Activated gamma-delta T cell treated with Interleukin-2 at 50 U/mL for 16 hours (primary cell): Measurements from ENCODE around the gene SNED1.

Source experiments
- DNase-seq: peaks from one replicate; pipeline ENCODE4 v3.0.0-alpha.2; 2020

Gene SNED1

GRCh38 chr2:241050624-241051577 lies 52.5 kb downstream of the SNED1 start:
- no peak for DNase-seq

- DNase-seq = no peak
Observed at GRCh38 chr2:241051578-241052487, 53.4 kb downstream of the SNED1 start.

- DNase-seq = no peak
Observed at GRCh38 chr2:241052677-241053360, 54.4 kb downstream of the SNED1 start.

- DNase-seq = no peak
Observed at GRCh38 chr2:241053576-241054251, 55.3 kb downstream of the SNED1 start.

GRCh38 chr2:241061275-241061674 lies 62.9 kb downstream of the SNED1 start:
- no peak for DNase-seq

- DNase-seq = no peak
Observed at GRCh38 chr2:241062389-241063092, 64.1 kb downstream of the SNED1 start.

- DNase-seq = no peak
Observed at GRCh38 chr2:241063093-241063551, 64.7 kb downstream of the SNED1 start.

GRCh38 chr2:241063587-241063986 lies 65.2 kb downstream of the SNED1 start:
- no peak for DNase-seq

GRCh38 chr2:241064008-241064801 lies 65.8 kb downstream of the SNED1 start:
- peak; percentile 43 for DNase-seq

GRCh38 chr2:241064802-241065354 lies 66.5 kb downstream of the SNED1 start:
- no peak for DNase-seq

GRCh38 chr2:241065355-241065803 lies 67.0 kb downstream of the SNED1 start:
- no peak for DNase-seq

GRCh38 chr2:241066171-241066892 lies 67.9 kb downstream of the SNED1 start:
- no peak for DNase-seq

GRCh38 chr2:241066893-241067341 lies 68.5 kb downstream of the SNED1 start:
- no peak for DNase-seq

GRCh38 chr2:241067501-241068135 lies 69.2 kb downstream of the SNED1 start:
- DNase-seq = no peak

- no peak for DNase-seq
Observed at GRCh38 chr2:241068136-241068941, 69.9 kb downstream of the SNED1 start.

GRCh38 chr2:241068942-241069810 lies 70.8 kb downstream of the SNED1 start:
- DNase-seq = no peak

- no peak for DNase-seq
Observed at GRCh38 chr2:241069821-241070281, 71.4 kb downstream of the SNED1 start.
